Endothelial cell of umbilical vein (primary cell): ENCODE data around the gene ECD. TPM values are rescaled to one million over a fixed set of nuclear protein-coding genes. Genes with fewer than 3 reads are reported as not detected.
A peak's percentile ranks its signal among the peaks of the same experiment; 100 is the strongest.

Experiments
- BruUV-seq: library from RNA; stranded (reverse); fragments of 400-500 nt; replicated peaks from 2 replicates; lab custom pipeline; 2021; lab: Mats Ljungman, UMichigan
- CTCF ChIA-PET: fragments of 300-600, 350-600 bp; sonication (Branson Sonifier 250); formaldehyde crosslinking; loops from one replicate; lab custom pipeline; 2021; ENCODE audit warnings: antibody characterized with exemption, inconsistent platforms; lab: Charles Lee
- POLR2A ChIA-PET: fragments of 300-600, 350-600 bp; sonication (Branson Sonifier 250); formaldehyde crosslinking; loops from one replicate; lab custom pipeline; 2021; ENCODE audit warnings: antibody characterized with exemption, inconsistent platforms; lab: Charles Lee
- DNase-seq: peaks from one replicate; pipeline ENCODE4 v3.0.0-alpha.2; 2011; ENCODE audit warnings: low read depth, low spot score
- FAIRE-seq: peaks from 2 replicates; lab custom pipeline; 2011; peaks lifted over from hg19 to GRCh38; lab: Jason Lieb, UNC
- H2AFZ ChIP-seq: 2 replicates; pipeline ENCODE4 v1.6.0; 2012; ENCODE audit warnings: low read depth, low read length, control low read depth, inconsistent platforms
- H3K27ac ChIP-seq: 2 replicates; pipeline ENCODE4 v1.5.1; 2011; ENCODE audit warnings: low read depth, mild to moderate bottlenecking, control low read depth, low read length, moderate library complexity; ENCODE audit not compliant: insufficient read depth
- H3K27me3 ChIP-seq, 2 experiments: 2 replicates each; pipeline versions ENCODE4 v1.6.0 to v1.6.1; 2011; ENCODE audit warnings: low read length in 2 of 2, mixed read lengths in 1 of 2; ENCODE audit not compliant: control insufficient read depth in 2 of 2, insufficient read depth in 2 of 2
- H3K36me3 ChIP-seq, 2 experiments: 2 replicates in 1 of 2; 3 replicates in 1 of 2; pipeline ENCODE4 v1.5.1; 2011; ENCODE audit warnings: low read length in 2 of 2, mild to moderate bottlenecking in 1 of 2, moderate library complexity in 1 of 2; ENCODE audit not compliant: control insufficient read depth in 2 of 2, insufficient read depth in 2 of 2; ENCODE audit errors: extremely low read depth in 1 of 2
- H3K4me1 ChIP-seq: 3 replicates; pipeline ENCODE4 v1.5.1; 2011; ENCODE audit warnings: mild to moderate bottlenecking, low read length; ENCODE audit not compliant: control insufficient read depth, insufficient read depth; ENCODE audit errors: extremely low read depth
- H3K4me2 ChIP-seq: 2 replicates; pipeline ENCODE4 v1.6.1; 2011; ENCODE audit warnings: low read length, control low read depth, mixed read lengths; ENCODE audit not compliant: insufficient read depth
- H3K4me3 ChIP-seq, 3 experiments: fragments of 200-600 bp in 1 of 3; sonication (generic), shearing (Covaris generic) in 1 of 3; replicated peaks in 1 of 3; 2 replicates each; pipeline ENCODE4 v1.5.1; 2011 to 2016; ENCODE audit warnings: control low read depth in 3 of 3, low read length in 3 of 3, mild to moderate bottlenecking in 2 of 3, inconsistent platforms in 1 of 3, low read depth in 1 of 3, moderate library complexity in 1 of 3; ENCODE audit not compliant: insufficient read depth in 1 of 3
- H3K79me2 ChIP-seq: 2 replicates; pipeline ENCODE4 v1.6.0; 2012; ENCODE audit warnings: low read length, inconsistent platforms; ENCODE audit not compliant: control insufficient read depth, insufficient read depth
- H3K9ac ChIP-seq: replicated peaks from 2 replicates; pipeline ENCODE3; 2011; ENCODE audit warnings: low read length, control low read depth; ENCODE audit not compliant: insufficient read depth; ENCODE audit errors: extremely low read depth
- H3K9me1 ChIP-seq: replicated peaks from 3 replicates; pipeline ENCODE4 v1.6.0; 2011; ENCODE audit warnings: mild to moderate bottlenecking, low read length; ENCODE audit not compliant: control insufficient read depth, insufficient read depth; ENCODE audit errors: extremely low read depth
- H3K9me3 ChIP-seq: replicated peaks from 2 replicates; pipeline ENCODE4 v1.5.1; 2012; ENCODE audit warnings: low read length, inconsistent platforms; ENCODE audit not compliant: control insufficient read depth, insufficient read depth
- H4K20me1 ChIP-seq: replicated peaks from 2 replicates; pipeline ENCODE3; 2011; ENCODE audit warnings: mild to moderate bottlenecking, low read length; ENCODE audit not compliant: control insufficient read depth, insufficient read depth; ENCODE audit errors: extremely low read depth
- CTCF ChIP-seq, 2 donors: IDR thresholded peaks; 1 replicate in 1 of 2; 2 replicates in 1 of 2; pipeline ENCODE4 v1.5.1; 2011; ENCODE audit warnings: low read length in 2 of 2, mild to moderate bottlenecking in 2 of 2, moderate library complexity in 2 of 2, control low read depth in 1 of 2, inconsistent platforms in 1 of 2, low read depth in 1 of 2; ENCODE audit not compliant: insufficient read depth in 1 of 2; ENCODE audit errors: extremely low read depth in 1 of 2
- EZH2 ChIP-seq: IDR thresholded peaks from 2 replicates; pipeline ENCODE4 v1.6.1; 2012; ENCODE audit warnings: borderline replicate concordance, low read depth, mild to moderate bottlenecking, moderate library complexity, low read length, inconsistent platforms; ENCODE audit not compliant: severe bottlenecking
- FOS ChIP-seq: IDR thresholded peaks from 2 replicates; pipeline ENCODE4 v1.6.1; 2011; ENCODE audit warnings: mild to moderate bottlenecking, low read length, moderate library complexity, borderline replicate concordance; ENCODE audit not compliant: insufficient read depth
- GATA2 ChIP-seq: IDR thresholded peaks from 2 replicates; pipeline ENCODE4 v1.7.0; 2011; ENCODE audit warnings: low read depth, mild to moderate bottlenecking, moderate library complexity, mixed read lengths, low read length; ENCODE audit not compliant: insufficient read length, insufficient read depth
- JUN ChIP-seq: IDR thresholded peaks from 2 replicates; pipeline ENCODE4 v1.6.1; 2011; ENCODE audit warnings: borderline replicate concordance, low read depth; ENCODE audit not compliant: insufficient read length, insufficient read depth
- MAX ChIP-seq: IDR thresholded peaks from 2 replicates; pipeline ENCODE4 v1.6.1; 2011; ENCODE audit not compliant: insufficient read depth, insufficient read length
- MYC ChIP-seq: IDR thresholded peaks from one replicate; pipeline ENCODE4 v1.6.1; 2011; ENCODE audit warnings: mild to moderate bottlenecking, low read depth, low read length
- POLR2A ChIP-seq: IDR thresholded peaks from 2 replicates; pipeline ENCODE4 v1.6.1; 2012; ENCODE audit warnings: low read depth, mild to moderate bottlenecking, control low read depth, low read length
- POLR2AphosphoS5 ChIP-seq: IDR thresholded peaks from 2 replicates; pipeline ENCODE4 v1.6.1; 2012; ENCODE audit warnings: low read depth, mild to moderate bottlenecking, control low read depth, low read length, moderate library complexity; ENCODE audit not compliant: insufficient read depth
- dilution Hi-C: fragments of 300-500 bp; cut with MboI; formaldehyde crosslinking; loops from one replicate; pipeline ENCODE4 v1.15.0; 2019; ENCODE audit warnings: low sequenced_read_pairs; ENCODE audit not compliant: extremely low pct_ligation_motif_present
- intact Hi-C: fragments of 100-400 bp; cut with micrococcal nuclease; formaldehyde crosslinking; loops from one replicate; pipeline ENCODE4 v1.10.0; 2022
- polyA plus RNA-seq, 4 experiments: library from polyadenylated mRNA; depleted of rRNA in 3 of 4; stranded (reverse) in 3 of 4; unstranded in 1 of 4; fragments of >200 nt; gene quantifications; 2 replicates each; pipeline versions ENCODE4 v1.2.1 to v1.2.3, GENCODE V29; 2011 to 2012; ENCODE audit warnings: missing spikeins in 1 of 4
- total RNA-seq: library from RNA; stranded (reverse); gene quantifications from 2 replicates; pipeline ENCODE4 v1.2.3, GENCODE V29; 2021

The ECD gene
- total and polyA plus RNA-seq, 2 donors (not counting 3 experiments of a cell fraction or from before 2014, with no cell fraction given): 27.2 to 32.3 TPM

- ChIA-PET POLR2A (interaction anchor here (0.6 to 2.0 kb wide), 7 partner anchors 10 to 744 kb away, joined by 3 to 22 read pairs (median 3); partner anchors contain the start of gene NUDT13), CTCF (interaction anchor here (0.5 to 4.4 kb wide), 23 partner anchors 10 to 122 kb away, joined by 3 to 27 read pairs (median 5); partner anchors contain the start of genes ECD, FAM149B1 and NUDT13)
Observed at GRCh38 chr10:73097305-73097670, 70.5 kb downstream of the ECD start.

More at GRCh38 chr10:73097305-73097670, 70.5 kb downstream of the ECD start:
- intact Hi-C loops: loop anchor here (2.0 to 5.0 kb wide), 3 partner anchors 22 to 72 kb away; partner anchors contain the start of genes ECD and FAM149B1
- Histone ChIP-seq H3K9ac (peak overlapping the region; percentile 83), H3K27ac (peak overlapping the region; percentile 73), H3K9me1 (no peaks in the 10 kb centered on the region), H3K79me2 (peaks cover 27% of the 10 kb centered on the region), H3K36me3 (no peaks in the 10 kb centered on the region), H3K27me3 (no peaks in the 10 kb centered on the region), H3K4me3 (peak overlapping the region; percentile 32 to 73 (median 62)), H3K9me3 (no peaks in the 10 kb centered on the region), H2AFZ (peak overlapping the region; percentile 92), H3K4me2 (peak overlapping the region; percentile 86), H3K4me1 (peaks cover 17% of the 10 kb centered on the region), H4K20me1 (no peaks in the 10 kb centered on the region)
- no peak for TF ChIP-seq POLR2A
- no peak for TF ChIP-seq MYC
- TF ChIP-seq MAX: no peak
- no peak for TF ChIP-seq EZH2
- no peak for TF ChIP-seq POLR2AphosphoS5
- no peak for TF ChIP-seq JUN
- no peak for TF ChIP-seq GATA2
- no peak for TF ChIP-seq CTCF (IDR thresholded peaks at IDR 0.05; ENCODE audit: extremely low read depth in 1 of 2, insufficient read depth in 1 of 2, low read depth in 1 of 2, low read length in 2 of 2)
- TF ChIP-seq FOS: no peak
- no peak for DNase-seq
- dilution Hi-C loops: no loop called here
- no peak for FAIRE-seq
- TSS peak; percentile 64 for BruUV-seq
